ENCODE measurements around the gene FBXO44. TPM values are rescaled to one million over a fixed set of nuclear protein-coding genes. Genes with fewer than 3 reads are reported as not detected.

FBXO44 gene
- total and polyA plus RNA-seq, 4 donors = 10.4 to 40.6 (median 21.1) TPM

DNA sequence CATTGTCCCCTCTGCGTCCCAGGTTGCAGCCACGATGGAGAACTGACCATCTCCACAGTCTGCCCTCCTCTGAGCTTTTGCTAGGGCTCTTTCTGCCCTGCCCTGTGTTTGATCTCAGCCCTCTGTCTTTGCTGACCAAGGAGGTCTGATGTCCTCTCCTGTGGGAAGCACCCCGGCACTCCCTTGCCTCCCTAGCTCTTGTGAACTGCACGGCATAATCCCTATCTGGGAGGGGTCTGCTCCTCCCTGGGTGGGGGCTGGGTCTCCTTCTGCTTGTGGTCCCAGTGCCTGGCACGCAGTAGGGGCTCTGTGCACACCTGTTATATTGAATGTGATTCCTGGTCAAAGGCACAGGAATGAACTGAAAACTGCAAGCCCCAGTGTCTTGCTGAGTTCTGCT is 39.2 kb downstream of the FBXO44 start:
- WGBS, 2 donors = 77 to 86% methylated on average over 5 of the region's 5 CpGs
- intact Hi-C loops (cut with DNase I) = no loop called here

DNA sequence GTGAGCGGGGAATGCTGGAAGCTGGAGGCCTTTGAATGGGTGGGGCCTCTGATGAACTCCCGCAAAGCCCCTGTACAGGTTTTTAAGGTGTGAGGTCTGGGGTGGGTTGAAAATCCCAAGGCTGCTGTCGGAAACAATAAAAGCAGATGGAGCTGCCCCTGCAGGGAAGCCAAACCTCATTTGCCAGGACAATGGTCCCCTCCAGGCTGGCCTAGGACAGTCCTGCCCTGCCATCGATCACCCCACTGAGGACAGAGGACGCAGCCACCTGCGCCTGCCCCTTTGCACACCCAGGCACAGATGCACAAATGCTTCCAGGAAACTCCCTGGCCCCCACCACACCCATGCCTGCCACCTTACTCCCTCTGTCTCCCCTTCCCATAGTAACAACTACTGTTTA is 41.2 kb downstream of the FBXO44 start:
- H3K9me3 ChIP-seq (ENCODE audit: control insufficient read depth, low read length) = no peaks in the 10 kb centered on the region
- 88 to 91% methylated on average over 6 of the region's 6 CpGs for WGBS, 2 donors
- no peak overlapping the region for H3K27ac ChIP-seq (ENCODE audit: low read depth in 1 of 2, low read length in 2 of 2)
- intact Hi-C loops (cut with DNase I) = no loop called here
- no peak for ATAC-seq (ENCODE audit: low FRiP score)
- no peak overlapping the region for H3K4me3 ChIP-seq (ENCODE audit: low read length in 2 of 2)
- H3K4me1 ChIP-seq (ENCODE audit: control insufficient read depth in 1 of 2, insufficient read depth in 2 of 2, low read length in 2 of 2) = no peaks in the 10 kb centered on the region
- no peaks in the 10 kb centered on the region for H3K27me3 ChIP-seq (ENCODE audit: control insufficient read depth in 1 of 2, insufficient read depth in 2 of 2, low read length in 1 of 2)
- DNase-seq = no peak
- H3K36me3 ChIP-seq (ENCODE audit: control insufficient read depth in 1 of 2, insufficient read depth in 2 of 2, low read length in 1 of 2) = no peaks in the 10 kb centered on the region

More for the DNA sequence above, 39.2 kb downstream of the FBXO44 start:
- no peak for DNase-seq
- no peak for ATAC-seq (ENCODE audit: low FRiP score)
- Histone ChIP-seq H3K9me3 (ENCODE audit: control insufficient read depth, low read length) (no peaks in the 10 kb centered on the region), H3K27ac (ENCODE audit: low read depth in 1 of 2, low read length in 2 of 2) (no peak overlapping the region), H3K4me1 (ENCODE audit: control insufficient read depth in 1 of 2, insufficient read depth in 2 of 2, low read length in 2 of 2) (no peaks in the 10 kb centered on the region), H3K4me3 (ENCODE audit: low read length in 2 of 2) (no peak overlapping the region), H3K36me3 (ENCODE audit: control insufficient read depth in 1 of 2, insufficient read depth in 2 of 2, low read length in 1 of 2) (no peaks in the 10 kb centered on the region), H3K27me3 (ENCODE audit: control insufficient read depth in 1 of 2, insufficient read depth in 2 of 2, low read length in 1 of 2) (no peaks in the 10 kb centered on the region)

DNA sequence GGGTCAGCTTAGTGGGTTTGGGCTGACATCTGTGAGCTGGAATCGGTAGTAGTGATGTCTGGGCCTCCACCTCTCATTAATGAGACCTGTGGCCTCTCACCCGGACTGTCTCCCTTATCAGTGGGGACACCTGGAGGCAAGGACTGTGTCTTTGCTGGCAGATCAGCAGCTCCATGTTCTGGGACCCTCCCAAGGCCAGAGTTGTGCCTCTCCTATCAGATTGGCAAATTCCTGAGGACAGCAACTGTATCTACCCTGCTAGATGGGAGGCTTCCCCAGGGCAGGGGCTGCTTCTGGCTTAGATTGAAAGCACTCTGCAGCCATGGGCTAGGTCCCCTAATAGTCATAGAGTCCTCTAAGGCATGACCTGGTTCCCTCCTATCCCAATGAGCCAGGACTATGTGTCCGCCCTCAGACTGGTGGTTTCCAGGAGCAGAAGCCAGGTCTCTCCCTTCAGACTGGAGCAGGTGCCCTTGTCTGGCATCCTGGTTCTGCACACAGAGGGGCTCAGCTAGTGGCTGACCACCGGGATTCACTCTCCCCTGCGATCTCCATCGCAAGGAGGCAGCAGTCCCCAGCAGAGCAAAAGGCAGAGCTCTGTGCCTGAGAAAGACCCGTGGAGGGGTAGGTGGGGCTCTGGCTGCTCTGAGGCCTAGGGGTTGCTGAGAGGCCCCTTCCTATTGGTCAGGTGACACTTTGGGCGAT is 42.7 kb downstream of the FBXO44 start:
- ATAC-seq (ENCODE audit: low FRiP score) (no peak), DNase-seq (no peak)
- no peaks in the 10 kb centered on the region for H3K27me3 ChIP-seq (ENCODE audit: control insufficient read depth in 1 of 2, insufficient read depth in 2 of 2, low read length in 1 of 2)
- H3K27ac ChIP-seq (ENCODE audit: low read depth in 1 of 2, low read length in 2 of 2) = no peak overlapping the region
- H3K36me3 ChIP-seq (ENCODE audit: control insufficient read depth in 1 of 2, insufficient read depth in 2 of 2, low read length in 1 of 2) = no peaks in the 10 kb centered on the region
- WGBS, 2 donors = 82 to 84% methylated on average over 8 of the region's 8 CpGs
- H3K4me1 ChIP-seq (ENCODE audit: control insufficient read depth in 1 of 2, insufficient read depth in 2 of 2, low read length in 2 of 2) = no peaks in the 10 kb centered on the region
- H3K9me3 ChIP-seq (ENCODE audit: control insufficient read depth, low read length) = no peaks in the 10 kb centered on the region
- H3K4me3 ChIP-seq (ENCODE audit: low read length in 2 of 2) = no peak overlapping the region
- intact Hi-C loops (cut with DNase I) = no loop called here

DNA sequence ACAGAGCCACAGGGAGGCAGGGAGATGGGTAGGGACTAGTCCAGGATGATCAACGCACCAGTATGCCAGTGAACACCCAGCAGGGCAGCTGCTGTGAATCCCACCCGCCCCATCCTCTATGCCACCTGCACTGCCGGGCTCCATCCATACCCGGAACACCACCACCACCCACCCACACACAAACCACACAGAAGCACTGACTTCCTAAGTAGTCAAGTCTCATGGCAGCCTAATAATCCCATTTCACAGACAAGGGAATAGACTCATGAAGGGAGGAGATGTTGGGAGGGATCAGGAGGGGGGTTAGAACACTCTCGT is 43.2 kb downstream of the FBXO44 start:
- H3K27me3 ChIP-seq (ENCODE audit: control insufficient read depth in 1 of 2, insufficient read depth in 2 of 2, low read length in 1 of 2) = no peaks in the 10 kb centered on the region
- DNase-seq = no peak

DNA sequence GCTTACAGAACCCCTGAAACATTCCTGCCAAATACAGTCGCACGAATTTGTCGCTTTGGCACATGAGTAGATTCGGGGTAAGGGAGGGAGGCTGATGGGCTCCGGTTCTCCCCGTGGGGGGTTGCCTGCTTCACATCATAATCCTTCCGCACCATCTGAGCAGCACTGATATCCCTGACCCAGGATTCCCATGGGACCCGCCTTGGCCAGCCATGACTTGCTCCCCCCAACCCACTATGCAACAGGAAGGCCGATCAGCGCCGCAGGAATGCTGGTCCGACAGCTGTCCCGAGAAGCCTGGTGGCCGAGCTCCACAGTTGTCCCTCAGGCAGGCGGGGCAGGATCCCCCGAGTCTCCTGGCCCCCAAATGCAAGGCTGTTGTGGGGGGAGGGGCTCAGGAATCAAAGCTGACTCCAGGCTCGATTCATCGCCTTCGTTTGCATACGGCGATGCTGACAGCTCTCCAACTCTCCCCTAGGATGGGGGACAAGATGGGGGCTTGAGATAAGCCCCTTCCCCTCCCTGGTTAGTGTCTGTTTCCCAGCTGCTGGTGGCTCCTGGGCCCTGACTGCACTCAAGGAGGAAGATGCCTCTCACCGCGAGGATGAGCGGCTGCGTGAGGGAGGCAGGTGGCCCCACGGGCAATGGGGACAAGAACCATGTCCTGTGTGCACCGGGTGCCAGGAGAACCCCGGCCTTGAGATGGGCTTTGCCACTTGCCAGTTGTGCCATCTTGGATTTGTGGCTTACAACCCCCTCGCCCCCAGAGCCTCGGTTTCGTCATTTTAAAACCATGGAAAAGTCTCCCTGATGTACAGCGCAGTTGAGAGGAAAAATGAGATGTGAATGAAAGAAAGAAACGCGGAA is 46.2 kb downstream of the FBXO44 start:
- Histone ChIP-seq H3K27me3 (ENCODE audit: control insufficient read depth in 1 of 2, insufficient read depth in 2 of 2, low read length in 1 of 2) (no peaks in the 10 kb centered on the region), H3K27ac (ENCODE audit: low read depth in 1 of 2, low read length in 2 of 2) (no peak overlapping the region), H3K9me3 (ENCODE audit: control insufficient read depth, low read length) (no peaks in the 10 kb centered on the region), H3K4me3 (ENCODE audit: low read length in 2 of 2) (no peak overlapping the region), H3K36me3 (ENCODE audit: control insufficient read depth in 1 of 2, insufficient read depth in 2 of 2, low read length in 1 of 2) (no peaks in the 10 kb centered on the region), H3K4me1 (ENCODE audit: control insufficient read depth in 1 of 2, insufficient read depth in 2 of 2, low read length in 2 of 2) (no peaks in the 10 kb centered on the region)
- 23 to 26% methylated on average over 34 of the region's 34 CpGs for WGBS, 2 donors
- intact Hi-C loops (cut with DNase I) = no loop called here
- ATAC-seq (ENCODE audit: low FRiP score) = no peak
- DNase-seq = no peak

More for the DNA sequence above, 43.2 kb downstream of the FBXO44 start:
- no peak for ATAC-seq (ENCODE audit: low FRiP score)
- Histone ChIP-seq H3K27ac (ENCODE audit: low read depth in 1 of 2, low read length in 2 of 2) (no peak overlapping the region), H3K9me3 (ENCODE audit: control insufficient read depth, low read length) (no peaks in the 10 kb centered on the region), H3K4me1 (ENCODE audit: control insufficient read depth in 1 of 2, insufficient read depth in 2 of 2, low read length in 2 of 2) (no peaks in the 10 kb centered on the region), H3K4me3 (ENCODE audit: low read length in 2 of 2) (no peak overlapping the region), H3K36me3 (ENCODE audit: control insufficient read depth in 1 of 2, insufficient read depth in 2 of 2, low read length in 1 of 2) (no peaks in the 10 kb centered on the region)
- intact Hi-C loops (cut with DNase I) = no loop called here
- 86 to 98% methylated on average over 5 of the region's 5 CpGs for WGBS, 2 donors

DNA sequence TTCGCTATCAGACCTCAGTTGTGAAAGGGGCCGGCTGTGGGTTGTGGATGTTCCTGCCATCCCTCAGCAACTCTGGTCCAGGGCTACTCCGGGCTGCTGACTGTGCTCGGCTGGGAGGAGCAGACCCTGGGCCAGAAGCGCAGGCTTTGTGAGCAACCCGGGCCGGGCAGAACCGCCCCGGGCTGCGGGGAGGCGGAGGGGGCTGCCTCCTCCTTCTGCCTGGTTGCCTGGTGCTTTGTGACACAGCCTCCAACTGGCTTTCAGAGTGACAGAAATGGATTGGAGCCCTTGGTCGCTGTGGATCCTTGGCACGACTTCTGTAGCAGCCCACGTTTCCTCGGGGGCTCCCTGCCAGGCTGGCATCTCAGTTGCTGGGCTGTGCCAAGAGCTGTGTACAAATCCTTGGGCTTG is 46.9 kb downstream of the FBXO44 start:
- intact Hi-C loops (cut with DNase I) = no loop called here
- no peaks in the 10 kb centered on the region for H3K27me3 ChIP-seq (ENCODE audit: control insufficient read depth in 1 of 2, insufficient read depth in 2 of 2, low read length in 1 of 2)
- ATAC-seq (ENCODE audit: low FRiP score) (no peak), DNase-seq (no peak)
- H3K4me3 ChIP-seq (ENCODE audit: low read length in 2 of 2) = no peak overlapping the region
- no peaks in the 10 kb centered on the region for H3K36me3 ChIP-seq (ENCODE audit: control insufficient read depth in 1 of 2, insufficient read depth in 2 of 2, low read length in 1 of 2)
- H3K9me3 ChIP-seq (ENCODE audit: control insufficient read depth, low read length) = no peaks in the 10 kb centered on the region
- no peak overlapping the region for H3K27ac ChIP-seq (ENCODE audit: low read depth in 1 of 2, low read length in 2 of 2)
- 3 to 8% methylated on average over 15 of the region's 15 CpGs for WGBS, 2 donors
- H3K4me1 ChIP-seq (ENCODE audit: control insufficient read depth in 1 of 2, insufficient read depth in 2 of 2, low read length in 2 of 2) = no peaks in the 10 kb centered on the region

DNA sequence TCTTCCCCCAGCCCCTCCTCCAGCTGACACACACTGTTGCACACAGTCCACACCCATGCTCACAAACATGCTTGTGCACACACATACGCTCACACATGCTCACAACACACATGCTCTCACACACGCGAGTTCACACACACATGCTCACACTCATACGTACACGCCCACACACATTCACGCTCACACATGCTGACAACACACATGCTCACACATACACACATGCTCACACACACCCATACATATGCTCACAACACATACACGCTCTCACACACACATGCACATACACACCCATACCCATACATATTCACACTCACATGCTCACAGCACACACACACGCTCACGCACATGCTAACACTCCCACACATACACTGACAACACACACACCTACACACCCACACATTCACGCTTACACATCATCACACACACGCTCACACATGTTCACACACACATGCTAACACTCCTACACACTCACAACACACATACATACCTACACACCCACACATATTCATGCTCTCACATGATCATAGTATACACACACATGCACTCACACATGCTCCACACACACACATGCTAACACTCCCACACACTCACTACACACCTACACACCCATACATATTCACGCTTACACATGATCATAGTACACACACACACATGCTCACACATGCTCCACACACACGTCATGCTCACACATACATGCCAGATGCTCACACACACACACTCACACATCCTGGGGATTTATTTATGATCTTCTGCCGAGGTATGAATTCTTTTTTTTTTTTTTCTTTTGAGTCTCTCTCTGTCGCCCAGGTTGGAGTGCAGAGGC is 47.5 kb downstream of the FBXO44 start:
- H3K4me3 ChIP-seq (ENCODE audit: low read length in 2 of 2) = no peak overlapping the region
- intact Hi-C loops (cut with DNase I) = no loop called here

DNA sequence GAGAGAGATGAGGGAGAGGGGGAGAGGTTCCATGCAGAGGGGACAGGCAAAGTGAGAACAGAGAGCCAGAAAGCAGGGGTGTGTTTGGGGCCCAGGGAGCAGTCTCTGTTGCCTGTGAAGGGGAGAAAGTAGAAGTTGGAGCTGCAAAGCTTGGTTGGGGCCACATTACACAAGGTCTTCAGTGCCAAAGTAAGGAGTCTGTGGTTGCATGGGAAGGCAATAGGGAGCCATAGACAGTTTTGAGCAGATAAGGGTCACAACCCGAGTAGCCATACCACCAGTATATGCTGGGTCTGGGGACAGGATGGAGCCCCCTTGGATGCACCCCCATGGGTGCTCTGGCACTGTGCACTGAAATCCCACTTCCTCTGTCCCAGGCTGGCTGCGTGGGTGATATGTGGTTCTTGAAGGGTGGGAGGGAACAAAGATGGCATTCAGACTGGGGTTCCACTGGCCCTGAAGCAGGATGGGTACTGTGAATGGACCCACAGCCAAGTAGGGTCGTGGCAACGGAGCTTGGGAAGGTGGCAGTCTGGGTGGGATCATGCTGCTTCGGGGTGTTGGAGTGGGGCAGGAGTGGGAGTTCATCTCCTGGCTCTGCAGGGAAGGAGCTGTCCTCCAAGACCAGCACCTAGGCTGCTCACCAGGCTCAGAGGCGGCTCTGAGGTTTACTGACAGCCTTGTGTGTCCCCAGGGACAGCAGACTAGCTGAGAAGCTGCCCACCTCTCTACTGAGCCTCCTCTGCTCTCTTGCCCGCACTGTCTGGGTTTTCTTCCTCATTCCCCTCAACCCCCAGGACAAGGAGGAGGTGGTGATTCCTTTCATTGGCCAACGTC is 48.9 kb downstream of the FBXO44 start:
- H3K36me3 ChIP-seq (ENCODE audit: control insufficient read depth in 1 of 2, insufficient read depth in 2 of 2, low read length in 1 of 2) = no peaks in the 10 kb centered on the region
- no peak for DNase-seq
- H3K27ac ChIP-seq (ENCODE audit: low read depth in 1 of 2, low read length in 2 of 2) = no peak overlapping the region
- ATAC-seq (ENCODE audit: low FRiP score) = no peak
- H3K4me1 ChIP-seq (ENCODE audit: control insufficient read depth in 1 of 2, insufficient read depth in 2 of 2, low read length in 2 of 2) = no peaks in the 10 kb centered on the region
- H3K9me3 ChIP-seq (ENCODE audit: control insufficient read depth, low read length) = no peaks in the 10 kb centered on the region
- intact Hi-C loops (cut with DNase I) = no loop called here
- H3K4me3 ChIP-seq (ENCODE audit: low read length in 2 of 2) = no peak overlapping the region
- H3K27me3 ChIP-seq (ENCODE audit: control insufficient read depth in 1 of 2, insufficient read depth in 2 of 2, low read length in 1 of 2) = no peaks in the 10 kb centered on the region
- 72 to 73% methylated on average over 8 of the region's 8 CpGs for WGBS, 2 donors

More for the DNA sequence above, 47.5 kb downstream of the FBXO44 start:
- H3K9me3 ChIP-seq (ENCODE audit: control insufficient read depth, low read length) = no peaks in the 10 kb centered on the region
- ATAC-seq (ENCODE audit: low FRiP score) (peak; percentile 8), DNase-seq (no peak)
- no peak overlapping the region for H3K27ac ChIP-seq (ENCODE audit: low read depth in 1 of 2, low read length in 2 of 2)
- H3K4me1 ChIP-seq (ENCODE audit: control insufficient read depth in 1 of 2, insufficient read depth in 2 of 2, low read length in 2 of 2) = no peaks in the 10 kb centered on the region
- WGBS, 2 donors = 68 to 75% methylated on average over 15 of the region's 15 CpGs
- no peaks in the 10 kb centered on the region for H3K36me3 ChIP-seq (ENCODE audit: control insufficient read depth in 1 of 2, insufficient read depth in 2 of 2, low read length in 1 of 2)
- no peaks in the 10 kb centered on the region for H3K27me3 ChIP-seq (ENCODE audit: control insufficient read depth in 1 of 2, insufficient read depth in 2 of 2, low read length in 1 of 2)

All from aorta (tissue), 5 donors.